GF-D8 (cell line): ENCODE results near the gene TAF1A.

Experiments
- DNase-seq: peaks from one replicate; lab custom pipeline; 2025; lab: John Stamatoyannopoulos, UW

The TAF1A gene

GRCh38 chr1:222535455-222535854, 54.3 kb downstream of the TAF1A start:
- DNase-seq, result no peak

DNA sequence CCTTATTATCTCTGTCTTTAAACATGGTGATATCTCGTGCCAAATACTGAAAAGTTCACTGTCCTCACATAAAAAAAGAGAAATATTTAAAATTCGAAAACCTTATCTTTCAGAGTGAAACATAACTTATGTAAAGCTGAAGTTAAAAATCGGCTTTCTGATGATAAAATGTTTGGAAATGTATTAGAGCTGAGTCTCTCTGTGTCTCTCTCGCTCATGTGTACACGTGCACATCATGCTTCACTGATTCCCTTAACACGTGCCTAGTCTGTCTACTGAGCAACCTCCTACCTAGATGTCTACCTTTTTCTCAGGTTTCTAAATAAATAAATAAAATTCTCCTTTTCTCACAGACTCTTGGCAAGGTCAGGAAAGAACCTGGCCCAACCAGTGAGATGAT, 58.9 kb downstream of the TAF1A start:
- DNase-seq, result no peak

- no peak for DNase-seq
Observed at GRCh38 chr1:222529916-222530315, 59.8 kb downstream of the TAF1A start.

DNA sequence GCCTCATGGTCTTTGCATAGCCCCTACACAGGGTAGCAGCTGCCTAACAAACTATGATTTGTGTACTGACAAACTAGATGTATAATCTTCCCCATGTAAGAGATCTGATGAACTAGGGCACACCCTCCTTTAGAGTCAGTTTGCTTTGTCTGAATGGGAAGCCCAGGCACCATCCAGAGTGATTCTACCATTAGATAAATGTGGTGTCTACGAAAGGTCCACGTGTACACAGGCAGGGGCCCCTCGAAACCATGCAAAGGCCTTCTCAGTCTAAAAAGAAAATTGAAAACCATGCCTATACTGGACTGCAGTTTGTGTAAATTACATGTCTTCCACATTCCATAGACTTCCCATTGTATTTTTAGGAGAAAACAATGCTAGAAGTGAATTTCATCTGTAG, 60.6 kb downstream of the TAF1A start:
- no peak for DNase-seq

DNA sequence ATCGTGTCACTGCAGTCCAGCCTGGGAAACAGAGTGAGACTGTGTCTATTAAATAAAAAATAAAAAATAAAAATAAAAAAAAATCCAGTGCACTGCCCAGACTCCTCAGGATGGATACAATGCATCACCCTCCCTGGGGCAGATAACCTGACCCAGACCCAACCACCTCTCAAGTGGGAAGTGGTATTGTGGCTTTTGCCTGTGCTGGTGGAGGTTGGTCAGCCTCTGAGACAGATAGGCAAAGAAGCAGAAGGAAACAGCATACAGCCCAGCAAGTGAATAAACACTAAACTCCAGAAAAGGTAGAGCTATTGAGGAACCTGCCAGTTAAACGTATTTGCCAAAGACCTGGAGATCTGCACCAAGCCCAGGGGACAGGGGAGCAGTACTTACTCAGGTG, 63.8 kb downstream of the TAF1A start:
- DNase-seq, result no peak

- DNase-seq, result no peak
Observed at GRCh38 chr1:222523852-222524251, 65.9 kb downstream of the TAF1A start.

DNA sequence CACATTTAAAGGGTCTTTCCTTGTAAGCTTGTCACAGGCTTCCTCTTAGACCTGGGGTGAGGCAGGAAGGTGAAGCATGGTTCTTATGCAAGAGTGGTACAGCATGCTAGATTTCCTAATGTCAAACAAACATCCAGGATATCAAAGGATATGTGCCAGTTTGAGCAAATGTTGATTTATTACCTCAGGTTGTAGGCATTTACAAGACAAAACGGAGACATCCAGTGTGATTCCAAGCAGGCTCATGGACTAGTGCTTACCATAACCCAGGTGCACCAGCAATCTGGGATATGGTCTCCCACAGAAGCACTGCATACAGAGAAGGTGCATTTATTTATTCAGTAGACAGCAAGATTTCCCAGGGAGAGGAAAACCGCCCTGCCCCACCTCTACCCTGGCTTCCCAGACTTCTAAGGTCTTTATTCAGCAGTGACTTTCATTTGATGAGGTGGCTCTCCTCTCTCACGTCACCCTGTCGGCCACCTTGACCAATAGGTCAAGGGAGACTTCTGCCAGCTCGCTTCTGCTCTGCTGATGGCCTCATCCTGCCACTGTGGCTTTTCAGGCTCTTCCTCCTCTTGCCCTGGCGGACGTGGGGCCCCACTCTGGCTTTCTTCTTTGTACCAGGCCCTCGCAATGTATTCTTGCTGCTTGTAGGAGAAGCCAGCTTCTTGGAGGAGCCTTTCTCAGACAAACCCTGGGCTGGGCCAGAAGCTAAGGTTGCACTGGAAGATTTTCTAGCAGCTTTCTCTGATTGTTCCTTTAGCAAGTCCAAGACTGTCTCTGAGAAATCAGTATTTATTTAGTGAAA, 67.4 kb downstream of the TAF1A start:
- DNase-seq, result peak; percentile 29

GRCh38 chr1:222521299-222522104, 68.2 kb downstream of the TAF1A start:
- peak; percentile 65 for DNase-seq
